Neural progenitor cell (in vitro differentiated cells): ENCODE results near the gene XAF1. TPM values are rescaled to one million over a fixed set of nuclear protein-coding genes. Genes with fewer than 3 reads are reported as not detected.

Experiments
- DNase-seq: peaks from one replicate; pipeline ENCODE4 v3.0.0-alpha.2; 2016; ENCODE audit warnings: low spot score
- H2AFZ ChIP-seq: fragments of 200-600 bp; sonication (generic); replicated peaks from 2 replicates; pipeline ENCODE4 v1.6.1; 2016; ENCODE audit warnings: antibody characterized with exemption
- H3F3A ChIP-seq: fragments of 200-600 bp; sonication (generic); 2 replicates; pipeline ENCODE4 v1.6.1; 2016; ENCODE audit warnings: antibody characterized with exemption, low read depth
- H3K27ac ChIP-seq: fragments of 200-600 bp; sonication (generic); 2 replicates; pipeline ENCODE4 v1.5.1; 2016; ENCODE audit warnings: mild to moderate bottlenecking
- H3K27me3 ChIP-seq: fragments of 200-600 bp; sonication (generic); 2 replicates; pipeline ENCODE4 v1.6.1; 2016; ENCODE audit warnings: mild to moderate bottlenecking, moderate library complexity
- H3K36me3 ChIP-seq: fragments of 200-600 bp; sonication (generic); 2 replicates; pipeline ENCODE4 v1.5.1; 2016
- H3K4me1 ChIP-seq: fragments of 200-600 bp; sonication (generic); 2 replicates; pipeline ENCODE4 v1.6.1; 2016; ENCODE audit warnings: mixed run types
- H3K4me2 ChIP-seq: fragments of 200-600 bp; sonication (generic); 2 replicates; pipeline ENCODE4 v1.6.1; 2016
- H3K4me3 ChIP-seq: fragments of 200-600 bp; sonication (generic); 2 replicates; pipeline ENCODE4 v1.5.1; 2016
- H3K79me2 ChIP-seq: fragments of 200-600 bp; sonication (generic); 2 replicates; pipeline ENCODE4 v1.6.1; 2016; ENCODE audit warnings: low read depth
- H3K9ac ChIP-seq: fragments of 200-600 bp; sonication (generic); 2 replicates; pipeline ENCODE4 v1.6.1; 2016
- H3K9me3 ChIP-seq: fragments of 200-600 bp; sonication (generic); 2 replicates; pipeline ENCODE4 v1.5.1; 2016; ENCODE audit warnings: low read depth
- H4K20me1 ChIP-seq: fragments of 200-600 bp; sonication (generic); 2 replicates; pipeline ENCODE4 v1.6.1; 2016; ENCODE audit warnings: low read depth
- H3K27ac Mint-ChIP-seq: 3 replicates; pipeline ENCODE4 v1.8.0; 2021; ENCODE audit warnings: mixed read lengths
- H3K27me3 Mint-ChIP-seq: 2 replicates; pipeline ENCODE4 v1.8.0; 2022; ENCODE audit warnings: low read depth, mild to moderate bottlenecking, inconsistent platforms, moderate library complexity, mixed read lengths; ENCODE audit not compliant: insufficient read depth
- H3K36me3 Mint-ChIP-seq: 3 replicates; pipeline ENCODE4 v1.8.0; 2021; ENCODE audit warnings: mixed read lengths
- H3K4me1 Mint-ChIP-seq: 3 replicates; pipeline ENCODE4 v1.8.0; 2021; ENCODE audit warnings: mixed read lengths
- H3K4me3 Mint-ChIP-seq: 3 replicates; pipeline ENCODE4 v1.8.0; 2021; ENCODE audit warnings: mild to moderate bottlenecking, moderate library complexity, mixed read lengths
- H3K9me3 Mint-ChIP-seq: 3 replicates; pipeline ENCODE4 v1.8.0; 2020; ENCODE audit warnings: mixed read lengths
- EZH2 ChIP-seq: fragments of 200-600 bp; sonication (generic); IDR thresholded peaks from 2 replicates; pipeline ENCODE4 v1.6.1; 2017; ENCODE audit warnings: antibody characterized with exemption, mild to moderate bottlenecking, moderate library complexity
- EZH2phosphoT487 ChIP-seq: fragments of 200-600 bp; sonication (generic); IDR thresholded peaks from 2 replicates; pipeline ENCODE4 v1.6.1; 2017; ENCODE audit warnings: antibody characterized with exemption
- total RNA-seq: library from RNA; depleted of rRNA; stranded (reverse); fragments of >200 nt; gene quantifications from 2 replicates; pipeline ENCODE4 v1.2.3, GENCODE V29; 2015; ENCODE audit warnings: low replicate concordance
- TF ChIP-seq, protein P1 (sequence below): fragments of 200-600 bp; sonication (generic); IDR thresholded peaks from 2 replicates; pipeline ENCODE4 v1.5.1; 2017; ENCODE audit warnings: antibody characterized with exemption, mild to moderate bottlenecking

XAF1 gene
- total RNA-seq, 1 donor from 2014 or later: not detected

DNA sequence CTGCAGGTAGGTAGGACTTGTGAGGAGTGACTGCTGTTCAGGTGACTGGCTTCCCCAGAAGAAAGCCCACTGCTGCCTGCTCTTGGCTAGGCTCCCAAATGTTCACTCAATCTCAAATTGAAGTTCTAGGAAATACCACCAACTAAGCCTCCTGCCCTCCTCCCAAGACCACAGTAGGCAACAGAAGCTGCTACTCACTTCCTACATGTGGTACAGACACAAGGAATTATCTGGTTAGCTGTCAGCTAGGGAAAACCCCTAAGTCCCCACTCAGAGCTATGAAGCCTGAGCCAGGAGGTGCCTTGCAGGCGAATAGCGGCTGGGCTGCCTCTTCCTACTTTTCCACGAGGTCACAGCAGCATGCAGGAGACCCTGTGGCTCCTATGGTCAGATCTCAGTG lies 25.0 kb downstream of the XAF1 start:
- Histone ChIP-seq H3K4me1 (no peaks in the 10 kb centered on the region), H3K9me3 (no peaks in the 10 kb centered on the region), H3K4me3 (no peak overlapping the region), H4K20me1 (no peaks in the 10 kb centered on the region), H3K9ac (no peak overlapping the region), H3K79me2 (no peaks in the 10 kb centered on the region), H3K36me3 (no peaks in the 10 kb centered on the region), H3K27ac (no peak overlapping the region), H3K27me3 (peaks cover 81% of the 10 kb centered on the region), H2AFZ (no peak overlapping the region), H3K4me2 (no peak overlapping the region), H3F3A (no peaks in the 10 kb centered on the region)
- TF ChIP-seq, protein P1, sequence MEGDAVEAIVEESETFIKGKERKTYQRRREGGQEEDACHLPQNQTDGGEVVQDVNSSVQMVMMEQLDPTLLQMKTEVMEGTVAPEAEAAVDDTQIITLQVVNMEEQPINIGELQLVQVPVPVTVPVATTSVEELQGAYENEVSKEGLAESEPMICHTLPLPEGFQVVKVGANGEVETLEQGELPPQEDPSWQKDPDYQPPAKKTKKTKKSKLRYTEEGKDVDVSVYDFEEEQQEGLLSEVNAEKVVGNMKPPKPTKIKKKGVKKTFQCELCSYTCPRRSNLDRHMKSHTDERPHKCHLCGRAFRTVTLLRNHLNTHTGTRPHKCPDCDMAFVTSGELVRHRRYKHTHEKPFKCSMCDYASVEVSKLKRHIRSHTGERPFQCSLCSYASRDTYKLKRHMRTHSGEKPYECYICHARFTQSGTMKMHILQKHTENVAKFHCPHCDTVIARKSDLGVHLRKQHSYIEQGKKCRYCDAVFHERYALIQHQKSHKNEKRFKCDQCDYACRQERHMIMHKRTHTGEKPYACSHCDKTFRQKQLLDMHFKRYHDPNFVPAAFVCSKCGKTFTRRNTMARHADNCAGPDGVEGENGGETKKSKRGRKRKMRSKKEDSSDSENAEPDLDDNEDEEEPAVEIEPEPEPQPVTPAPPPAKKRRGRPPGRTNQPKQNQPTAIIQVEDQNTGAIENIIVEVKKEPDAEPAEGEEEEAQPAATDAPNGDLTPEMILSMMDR: no peak
- TF ChIP-seq EZH2 (no peak), EZH2phosphoT487 (no peak)
- Mint-ChIP-seq H3K4me1 (peaks cover 3% of the 10 kb centered on the region), H3K36me3 (no peaks in the 10 kb centered on the region), H3K27me3 (peaks cover 19% of the 10 kb centered on the region), H3K9me3 (peaks cover 10% of the 10 kb centered on the region), H3K4me3 (no peak overlapping the region), H3K27ac (no peak overlapping the region)
- no peak for DNase-seq

DNA sequence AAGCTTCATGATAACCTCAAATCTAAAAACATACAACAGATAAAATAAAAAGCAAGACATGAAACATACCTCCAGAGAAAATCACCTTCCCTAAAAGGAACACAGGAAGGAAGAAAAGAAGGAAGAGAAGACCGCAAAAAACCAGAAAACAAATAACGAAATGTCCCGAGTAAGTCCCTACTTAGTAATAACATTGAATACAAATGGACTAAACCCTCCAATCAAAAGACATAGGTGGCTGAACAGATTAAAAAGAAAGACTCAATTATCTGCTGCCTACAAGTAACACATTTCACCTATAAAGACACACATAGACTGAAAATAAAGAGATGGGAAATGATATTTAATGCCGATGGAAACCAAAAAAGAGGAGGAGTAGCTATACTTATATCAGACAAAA lies 26.4 kb downstream of the XAF1 start:
- TF ChIP-seq EZH2 (no peak), EZH2phosphoT487 (no peak)
- TF ChIP-seq, protein P1: no peak
- no peak overlapping the region for H3K4me3 Mint-ChIP-seq

DNA sequence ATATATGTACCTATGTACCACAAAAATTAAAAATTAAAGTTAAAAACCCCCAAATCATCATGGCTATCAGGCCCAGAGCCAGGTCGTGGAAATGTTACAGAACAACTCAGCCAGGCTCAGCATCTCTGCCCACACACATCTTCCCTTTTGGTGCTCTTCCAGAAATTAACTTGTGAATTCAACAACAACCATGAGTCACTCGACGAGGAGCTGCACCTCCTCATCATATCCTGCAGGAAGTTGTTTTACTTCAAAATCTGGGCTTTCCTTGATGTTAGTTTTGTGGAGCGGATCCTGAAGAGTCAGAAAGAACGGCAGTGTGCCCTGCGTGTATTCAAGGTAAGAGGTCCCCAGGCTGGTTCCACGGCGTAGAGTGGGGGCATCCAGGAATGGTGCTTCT lies 30.8 kb downstream of the XAF1 start:
- Mint-ChIP-seq H3K27me3 (no peaks in the 10 kb centered on the region), H3K27ac (no peak overlapping the region), H3K4me1 (no peaks in the 10 kb centered on the region), H3K9me3 (peaks cover 6% of the 10 kb centered on the region), H3K36me3 (no peaks in the 10 kb centered on the region), H3K4me3 (no peak overlapping the region)
- Histone ChIP-seq H3K79me2 (no peaks in the 10 kb centered on the region), H3K9me3 (no peaks in the 10 kb centered on the region), H3K4me3 (no peak overlapping the region), H3K4me1 (no peaks in the 10 kb centered on the region), H2AFZ (no peak overlapping the region), H4K20me1 (no peaks in the 10 kb centered on the region), H3K9ac (no peak overlapping the region), H3K4me2 (no peak overlapping the region), H3K36me3 (no peaks in the 10 kb centered on the region), H3K27ac (no peak overlapping the region), H3K27me3 (peaks cover 79% of the 10 kb centered on the region), H3F3A (no peaks in the 10 kb centered on the region)
- DNase-seq: no peak
- TF ChIP-seq EZH2: no peak
- no peak for TF ChIP-seq EZH2phosphoT487
- TF ChIP-seq, protein P1: no peak

More for the DNA sequence above, 26.4 kb downstream of the XAF1 start:
- no peak overlapping the region for H3K9ac ChIP-seq
- no peak overlapping the region for H3K4me3 ChIP-seq
- no peaks in the 10 kb centered on the region for H4K20me1 ChIP-seq
- H3K36me3 Mint-ChIP-seq: no peaks in the 10 kb centered on the region
- H3K27me3 ChIP-seq: peaks cover 77% of the 10 kb centered on the region
- no peaks in the 10 kb centered on the region for H3K36me3 ChIP-seq
- peaks cover 11% of the 10 kb centered on the region for H3K27me3 Mint-ChIP-seq
- no peaks in the 10 kb centered on the region for H3K9me3 ChIP-seq
- no peak overlapping the region for H3K27ac ChIP-seq
- no peaks in the 10 kb centered on the region for H3K4me1 Mint-ChIP-seq
- H3F3A ChIP-seq: no peaks in the 10 kb centered on the region
- H3K27ac Mint-ChIP-seq: no peak overlapping the region
- no peaks in the 10 kb centered on the region for H3K79me2 ChIP-seq
- H3K4me2 ChIP-seq: no peak overlapping the region
- no peak overlapping the region for H2AFZ ChIP-seq
- H3K9me3 Mint-ChIP-seq: peaks cover 10% of the 10 kb centered on the region
- H3K4me1 ChIP-seq: no peaks in the 10 kb centered on the region
- no peak for DNase-seq
